Neuronal stem cell (in vitro differentiated cells): Measurements from ENCODE around the gene SLC22A7.
A peak's percentile ranks its signal among the peaks of the same experiment; 100 is the strongest.

ENCODE experiments used
- DNase-seq: peaks from one replicate; pipeline ENCODE4 v3.0.0-alpha.2; 2013; ENCODE audit warnings: low spot score
- H2AFZ ChIP-seq: one replicate; pipeline ENCODE4 v1.6.1; 2013; ENCODE audit warnings: mild to moderate bottlenecking, low read length, inconsistent platforms
- H2AK5ac ChIP-seq: 2 replicates; pipeline ENCODE4 v1.6.1; 2013; ENCODE audit warnings: low read depth, mild to moderate bottlenecking, inconsistent platforms, low read length, moderate library complexity, mixed read lengths
- H2BK120ac ChIP-seq: 2 replicates; pipeline ENCODE4 v1.6.1; 2013; ENCODE audit warnings: low read depth, mild to moderate bottlenecking, inconsistent platforms, low read length, moderate library complexity, mixed read lengths
- H2BK12ac ChIP-seq: one replicate; pipeline ENCODE4 v1.6.1; 2013; ENCODE audit warnings: low read length, inconsistent platforms
- H2BK15ac ChIP-seq: 2 replicates; pipeline ENCODE4 v1.6.1; 2013; ENCODE audit warnings: mild to moderate bottlenecking, low read length, inconsistent platforms, mixed read lengths
- H2BK5ac ChIP-seq: one replicate; pipeline ENCODE4 v1.6.1; 2013; ENCODE audit warnings: inconsistent platforms, mild to moderate bottlenecking, low read length, moderate library complexity
- H3K14ac ChIP-seq: one replicate; pipeline ENCODE4 v1.6.1; 2013; ENCODE audit warnings: low read length, inconsistent platforms
- H3K18ac ChIP-seq: 2 replicates; pipeline ENCODE4 v1.6.1; 2013; ENCODE audit warnings: low read length, inconsistent platforms
- H3K23ac ChIP-seq: 2 replicates; pipeline ENCODE4 v1.6.1; 2013; ENCODE audit warnings: low read depth, mild to moderate bottlenecking, mixed read lengths, low read length, inconsistent platforms; ENCODE audit not compliant: poor library complexity
- H3K27ac ChIP-seq: replicated peaks from 3 replicates; pipeline ENCODE4 v1.5.1; 2013; ENCODE audit warnings: low read length, inconsistent platforms
- H3K27me3 ChIP-seq, 3 experiments: 2 replicates each; pipeline ENCODE4 v1.6.1; 2013; ENCODE audit warnings: low read length in 3 of 3, mild to moderate bottlenecking in 2 of 3, inconsistent platforms in 1 of 3, low read depth in 1 of 3, mixed read lengths in 1 of 3, moderate library complexity in 1 of 3; ENCODE audit not compliant: control insufficient read depth in 3 of 3, insufficient read depth in 3 of 3
- H3K36me3 ChIP-seq, 2 donors: replicated peaks in 1 of 2; 2 replicates each; pipeline ENCODE4 v1.6.1; 2013; ENCODE audit warnings: low read length in 2 of 2; ENCODE audit not compliant: control insufficient read depth in 2 of 2, insufficient read depth in 2 of 2
- H3K4ac ChIP-seq: 2 replicates; pipeline ENCODE4 v1.6.1; 2013; ENCODE audit warnings: inconsistent platforms, mild to moderate bottlenecking, low read length, moderate library complexity
- H3K4me1 ChIP-seq, 2 donors: 1 replicate in 1 of 2; 2 replicates in 1 of 2; pipeline ENCODE4 v1.6.1; 2013; ENCODE audit warnings: low read length in 2 of 2, low read depth in 1 of 2; ENCODE audit not compliant: control insufficient read depth in 2 of 2, insufficient read depth in 1 of 2
- H3K4me2 ChIP-seq: one replicate; pipeline ENCODE4 v1.6.1; 2013; ENCODE audit warnings: mild to moderate bottlenecking, low read length, inconsistent platforms; ENCODE audit not compliant: insufficient read depth, poor library complexity, severe bottlenecking
- H3K4me3 ChIP-seq, 2 donors: 2 replicates each; pipeline ENCODE4 v1.5.1; 2013; ENCODE audit warnings: low read length in 2 of 2, mild to moderate bottlenecking in 2 of 2, inconsistent platforms in 1 of 2, moderate library complexity in 1 of 2
- H3K79me1 ChIP-seq: one replicate; pipeline ENCODE4 v1.6.1; 2013; ENCODE audit warnings: low read depth, mild to moderate bottlenecking, inconsistent platforms, low read length, moderate library complexity
- H3K9ac ChIP-seq: one replicate; pipeline ENCODE4 v1.6.1; 2013; ENCODE audit warnings: mild to moderate bottlenecking, low read depth, low read length, inconsistent platforms; ENCODE audit not compliant: poor library complexity
- H3K9me3 ChIP-seq, 2 donors: replicated peaks in 1 of 2; 2 replicates each; pipeline versions ENCODE3 to v1.6.1; 2013; ENCODE audit warnings: low read length in 2 of 2, mild to moderate bottlenecking in 2 of 2, inconsistent platforms in 1 of 2, low read depth in 1 of 2, mixed read lengths in 1 of 2, moderate library complexity in 1 of 2; ENCODE audit not compliant: control insufficient read depth in 2 of 2, insufficient read depth in 1 of 2
- H4K8ac ChIP-seq: one replicate; pipeline ENCODE4 v1.6.1; 2013; ENCODE audit warnings: low read depth, mild to moderate bottlenecking, inconsistent platforms, low read length, moderate library complexity
- H4K91ac ChIP-seq: one replicate; pipeline ENCODE4 v1.6.1; 2013; ENCODE audit warnings: low read length, low read depth, mild to moderate bottlenecking, inconsistent platforms; ENCODE audit not compliant: poor library complexity
- WGBS, 2 donors: extraction: QIAGEN DNeasy Blood & Tissue Kit; methylation state at CpG; one replicate each; pipeline ENCODE4 v1.1.7; 2013; ENCODE audit warnings: missing lambda C conversion rate in 2 of 2, mixed read lengths in 1 of 2; ENCODE audit not compliant: insufficient read length in 2 of 2, insufficient replicate concordance in 1 of 2; ENCODE audit errors: extremely low coverage in 2 of 2; 5-methylcytosine and 5-hydroxymethylcytosine counted together

SLC22A7 gene

DNA sequence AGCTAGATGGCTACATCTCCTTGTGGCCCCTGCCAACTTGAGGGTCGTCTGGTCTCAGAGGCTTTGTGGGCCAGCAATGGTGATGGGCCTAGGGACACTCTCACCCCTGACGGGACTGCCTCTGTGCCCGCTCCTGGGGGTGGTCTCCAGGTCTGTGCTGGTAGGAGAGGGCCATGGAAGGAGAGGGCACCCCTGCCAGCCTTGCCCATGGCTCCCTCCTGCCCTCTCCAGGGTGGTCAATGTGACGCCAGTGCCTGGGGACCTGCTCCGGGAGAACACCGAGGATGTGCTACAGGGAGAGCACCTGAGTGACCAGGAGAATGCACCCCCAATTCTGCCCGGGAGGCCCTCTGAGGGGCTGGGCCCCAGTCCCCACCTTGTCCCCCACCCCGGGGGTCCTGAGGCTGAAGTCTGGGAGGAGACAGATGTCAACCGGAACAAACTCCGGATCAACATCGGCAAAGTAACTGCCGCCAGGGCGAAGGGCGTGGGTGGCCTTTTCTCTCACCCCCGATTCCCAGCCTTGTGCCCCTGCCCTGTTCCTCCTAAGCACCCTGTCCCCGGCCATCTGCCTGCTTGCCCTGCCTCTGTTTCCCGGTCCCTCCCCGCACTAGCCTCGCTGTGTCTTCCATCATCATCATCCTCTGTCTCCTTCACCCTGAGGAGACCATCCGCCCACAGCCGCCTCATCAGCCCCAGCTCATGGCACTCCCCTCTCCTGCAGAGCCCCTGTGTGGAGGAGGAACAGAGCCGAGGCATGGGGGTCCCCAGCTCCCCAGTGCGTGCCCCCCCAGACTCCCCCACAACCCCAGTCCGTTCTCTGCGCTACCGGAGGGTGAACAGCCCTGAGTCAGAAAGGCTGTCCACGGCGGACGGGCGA lies 39.0 kb upstream of the SLC22A7 start:
- no peak overlapping the region for H3K4me2 ChIP-seq
- peak overlapping the region; percentile 26 for H2BK15ac ChIP-seq
- no CpG with 5 or more reads among the region's 30 CpGs for WGBS, 2 donors
- no peak overlapping the region for H2AFZ ChIP-seq
- DNase-seq = no peak
- H4K8ac ChIP-seq = no peak overlapping the region
- H2BK12ac ChIP-seq = no peak overlapping the region
- H3K79me1 ChIP-seq = no peaks in the 10 kb centered on the region
- no peak overlapping the region for H3K4ac ChIP-seq
- no peak overlapping the region for H2BK120ac ChIP-seq
- H3K9me3 ChIP-seq = no peaks in the 10 kb centered on the region
- no peak overlapping the region for H3K27ac ChIP-seq
- peaks cover 0 to 3% of the 10 kb centered on the region in 2 donors for H3K4me1 ChIP-seq
- H3K23ac ChIP-seq = peak overlapping the region; percentile 45
- no peak overlapping the region for H3K14ac ChIP-seq
- no peak overlapping the region for H3K4me3 ChIP-seq
- H3K18ac ChIP-seq = no peak overlapping the region
- no peak overlapping the region for H4K91ac ChIP-seq
- H3K36me3 ChIP-seq = peaks cover 4 to 13% of the 10 kb centered on the region in 2 donors
- no peaks in the 10 kb centered on the region for H3K27me3 ChIP-seq
- no peak overlapping the region for H2BK5ac ChIP-seq
- no peak overlapping the region for H3K9ac ChIP-seq
- H2AK5ac ChIP-seq = no peak overlapping the region

DNA sequence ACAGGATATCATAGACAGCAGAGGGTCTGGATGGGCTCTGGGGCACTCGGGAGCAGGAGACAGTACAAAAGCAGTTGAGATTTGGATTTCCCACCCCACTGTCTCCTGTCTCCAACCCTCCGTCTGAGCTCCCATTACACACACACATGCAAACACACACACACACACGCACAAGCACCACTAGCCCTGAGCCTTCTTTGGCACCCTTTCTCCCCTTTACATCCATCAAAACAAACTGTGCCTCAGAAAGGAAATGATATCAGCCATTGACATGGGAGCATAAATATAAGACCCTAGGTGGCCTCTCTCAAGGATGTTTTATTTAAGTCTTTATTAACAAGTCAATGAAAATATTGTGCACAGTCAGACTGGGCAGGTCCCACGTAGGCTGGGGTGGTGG lies 37.3 kb upstream of the SLC22A7 start:
- DNase-seq = no peak
- no peak overlapping the region for H3K9ac ChIP-seq
- WGBS, 2 donors = no CpG with 5 or more reads among the region's 4 CpGs
- no peak overlapping the region for H3K4ac ChIP-seq
- H2BK5ac ChIP-seq = no peak overlapping the region
- no peak overlapping the region for H2BK12ac ChIP-seq
- H2AK5ac ChIP-seq = no peak overlapping the region
- H3K9me3 ChIP-seq = no peaks in the 10 kb centered on the region
- no peak overlapping the region for H4K8ac ChIP-seq
- peaks cover 4 to 9% of the 10 kb centered on the region in 2 donors for H3K36me3 ChIP-seq
- no peak overlapping the region for H4K91ac ChIP-seq
- no peak overlapping the region for H3K4me3 ChIP-seq
- H2BK120ac ChIP-seq = no peak overlapping the region
- no peaks in the 10 kb centered on the region for H3K27me3 ChIP-seq
- no peak overlapping the region for H3K27ac ChIP-seq
- H3K4me1 ChIP-seq = peaks cover 0 to 3% of the 10 kb centered on the region in 2 donors
- no peak overlapping the region for H2AFZ ChIP-seq
- no peak overlapping the region for H2BK15ac ChIP-seq
- H3K4me2 ChIP-seq = no peak overlapping the region
- H3K79me1 ChIP-seq = no peaks in the 10 kb centered on the region
- no peak overlapping the region for H3K23ac ChIP-seq
- no peak overlapping the region for H3K14ac ChIP-seq
- no peak overlapping the region for H3K18ac ChIP-seq

DNA sequence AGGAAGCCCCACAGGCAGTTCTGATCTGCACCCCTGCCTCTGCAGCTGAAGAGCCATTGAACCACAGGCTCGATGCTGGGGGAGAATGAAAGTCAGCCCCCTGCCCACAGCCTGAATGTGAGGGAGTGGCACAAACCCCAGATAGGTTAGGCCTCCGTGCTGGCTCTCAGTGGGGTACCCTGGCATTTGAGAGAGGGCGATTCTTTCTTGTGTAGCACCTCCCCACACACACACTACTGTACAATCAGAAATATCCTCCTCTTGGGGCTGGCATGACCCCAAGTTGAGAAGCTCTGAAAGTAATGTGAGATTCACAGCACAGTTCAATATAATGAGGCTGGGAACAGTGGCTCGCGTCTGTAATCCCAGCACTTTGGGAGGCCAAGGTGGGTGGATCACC lies 36.9 kb upstream of the SLC22A7 start:
- no peak overlapping the region for H3K4me3 ChIP-seq
- H2AFZ ChIP-seq = no peak overlapping the region
- H3K9ac ChIP-seq = no peak overlapping the region
- DNase-seq = no peak
- no peak overlapping the region for H2BK15ac ChIP-seq
- H3K9me3 ChIP-seq = no peaks in the 10 kb centered on the region
- H3K79me1 ChIP-seq = no peaks in the 10 kb centered on the region
- no peak overlapping the region for H2BK12ac ChIP-seq
- H2BK120ac ChIP-seq = no peak overlapping the region
- H2BK5ac ChIP-seq = no peak overlapping the region
- peaks cover 4 to 8% of the 10 kb centered on the region in 2 donors for H3K36me3 ChIP-seq
- no peak overlapping the region for H4K8ac ChIP-seq
- no peak overlapping the region for H4K91ac ChIP-seq
- H2AK5ac ChIP-seq = no peak overlapping the region
- WGBS, 2 donors = no CpG with 5 or more reads among the region's 5 CpGs
- H3K27me3 ChIP-seq = no peaks in the 10 kb centered on the region
- peaks cover 0 to 3% of the 10 kb centered on the region in 2 donors for H3K4me1 ChIP-seq
- H3K4ac ChIP-seq = no peak overlapping the region
- H3K4me2 ChIP-seq = no peak overlapping the region
- no peak overlapping the region for H3K18ac ChIP-seq
- no peak overlapping the region for H3K14ac ChIP-seq
- H3K23ac ChIP-seq = no peak overlapping the region
- H3K27ac ChIP-seq = no peak overlapping the region

DNA sequence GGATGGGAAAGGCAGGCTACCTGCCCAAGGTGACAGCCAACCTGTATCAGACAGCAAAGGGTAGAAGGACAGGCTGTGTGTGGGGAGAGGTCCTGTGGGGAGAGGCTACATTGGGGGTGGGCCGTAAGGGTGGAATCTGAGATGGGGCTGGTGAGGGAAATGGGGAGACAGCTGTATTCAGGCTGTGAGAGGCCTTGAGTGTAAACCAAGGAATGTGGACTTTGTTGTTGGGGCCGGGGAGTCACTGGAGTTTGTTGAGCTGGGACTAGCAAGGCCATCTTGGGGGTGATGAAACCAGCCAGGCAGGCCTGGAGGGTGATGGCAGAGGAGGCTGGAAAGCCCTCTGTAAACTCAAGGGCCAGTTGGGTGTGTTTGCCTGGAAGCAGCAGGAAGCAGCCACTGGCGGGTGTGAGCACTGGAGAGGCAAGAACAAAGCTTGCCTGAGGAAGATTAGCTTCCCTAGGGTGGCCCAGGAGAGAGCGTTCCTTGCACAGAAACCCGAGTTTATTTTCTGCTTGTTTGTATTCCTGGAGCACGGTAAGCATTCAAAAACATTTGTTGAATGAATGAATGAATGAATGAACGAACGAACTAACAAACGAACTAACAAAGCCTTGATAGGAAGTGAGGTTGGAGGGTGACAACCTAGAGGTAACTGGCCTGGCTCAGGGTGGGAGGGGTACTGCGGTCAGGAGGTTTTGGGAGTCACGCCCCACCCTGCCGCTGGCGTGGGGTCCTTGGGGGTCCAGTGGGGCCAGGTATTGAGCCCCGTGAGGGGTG lies 35.9 kb upstream of the SLC22A7 start:
- no peak overlapping the region for H3K27ac ChIP-seq
- no peak overlapping the region for H2BK120ac ChIP-seq
- H2AFZ ChIP-seq = no peak overlapping the region
- no peak overlapping the region for H3K23ac ChIP-seq
- no peak overlapping the region for H4K91ac ChIP-seq
- H3K9me3 ChIP-seq = no peaks in the 10 kb centered on the region
- H2BK5ac ChIP-seq = no peak overlapping the region
- H2BK15ac ChIP-seq = no peak overlapping the region
- peaks cover under 1 to 3% of the 10 kb centered on the region in 2 donors for H3K4me1 ChIP-seq
- H3K18ac ChIP-seq = no peak overlapping the region
- WGBS, 2 donors = no CpG with 5 or more reads among the region's 14 CpGs
- no peak overlapping the region for H3K4ac ChIP-seq
- no peak overlapping the region for H3K4me2 ChIP-seq
- no peak overlapping the region for H2AK5ac ChIP-seq
- H3K36me3 ChIP-seq = peaks cover 3 to 4% of the 10 kb centered on the region in 2 donors
- no peak overlapping the region for H4K8ac ChIP-seq
- no peak for DNase-seq
- H3K79me1 ChIP-seq = no peaks in the 10 kb centered on the region
- H3K14ac ChIP-seq = peak overlapping the region; percentile 59
- H3K27me3 ChIP-seq = no peaks in the 10 kb centered on the region
- peak overlapping the region; percentile 78 for H3K9ac ChIP-seq
- H2BK12ac ChIP-seq = peak overlapping the region; percentile 34
- H3K4me3 ChIP-seq = no peak overlapping the region
